BJ (cell line): ENCODE data around the gene SLCO1A2. TPM values are rescaled to one million over a fixed set of nuclear protein-coding genes. Genes with fewer than 3 reads are reported as not detected.

Experiments used
- CTCF ChIA-PET: fragments of 350-600 bp; formaldehyde crosslinking; extraction: SDS; loops from one replicate; lab custom pipeline; 2021; ENCODE audit warnings: antibody characterized with exemption, inconsistent platforms; lab: Yijun Ruan, JAX
- POLR2A ChIA-PET: fragments of 300-600 bp; sonication (Branson Sonifier 250); formaldehyde crosslinking; extraction: SDS; loops from one replicate; lab custom pipeline; 2021; ENCODE audit warnings: antibody characterized with exemption; lab: Charles Lee
- DNase-seq: peaks from one replicate; pipeline ENCODE4 v3.0.0-alpha.2; 2011; ENCODE audit warnings: low read depth
- H3K27me3 ChIP-seq: 2 replicates; pipeline ENCODE4 v1.6.0; 2011; ENCODE audit warnings: low read length; ENCODE audit not compliant: control insufficient read depth, insufficient read depth
- H3K36me3 ChIP-seq: 2 replicates; pipeline ENCODE4 v1.5.1; 2011; ENCODE audit warnings: low read length; ENCODE audit not compliant: control insufficient read depth, insufficient read depth
- H3K4me3 ChIP-seq: 2 replicates; pipeline ENCODE4 v1.5.1; 2011; ENCODE audit warnings: low read depth, mild to moderate bottlenecking, control low read depth, low read length
- CTCF ChIP-seq: IDR thresholded peaks from 2 replicates; pipeline ENCODE4 v1.5.1; 2011; ENCODE audit warnings: low read depth, mild to moderate bottlenecking, control low read depth, inconsistent platforms, low read length, moderate library complexity; ENCODE audit not compliant: insufficient read depth
- polyA plus RNA-seq: library from polyadenylated mRNA; depleted of rRNA; stranded (reverse); fragments of >200 nt; gene quantifications from 2 replicates; pipeline ENCODE4 v1.2.3, GENCODE V29; 2011

The SLCO1A2 gene
- polyA plus RNA-seq, 1 experiment = not detected

GRCh38 chr12:21292111-21292510 lies 42.6 kb downstream of the SLCO1A2 start:
- no peak for TF ChIP-seq CTCF
- CTCF ChIA-PET = no interaction called here
- POLR2A ChIA-PET = no interaction called here
- H3K36me3 ChIP-seq = no peaks in the 10 kb centered on the region
- DNase-seq = no peak
- H3K4me3 ChIP-seq = no peak overlapping the region
- no peaks in the 10 kb centered on the region for H3K27me3 ChIP-seq

- ChIA-PET CTCF (no interaction called here), POLR2A (no interaction called here)
- Histone ChIP-seq H3K4me3 (no peak overlapping the region), H3K27me3 (no peaks in the 10 kb centered on the region), H3K36me3 (no peaks in the 10 kb centered on the region)
- TF ChIP-seq CTCF = no peak
- no peak for DNase-seq
These were observed 45.0 kb downstream of the SLCO1A2 start for GRCh38 chr12:21289698-21290097.

- DNase-seq = no peak
- no peaks in the 10 kb centered on the region for H3K27me3 ChIP-seq
- H3K4me3 ChIP-seq = no peak overlapping the region
- POLR2A ChIA-PET = no interaction called here
- TF ChIP-seq CTCF = no peak
- no peaks in the 10 kb centered on the region for H3K36me3 ChIP-seq
- CTCF ChIA-PET = interaction anchor here (0.6 to 1.4 kb wide), 2 partner anchors 19 kb away, joined by 3 to 4 read pairs; no protein-coding TSS in a partner anchor
These were observed 57.9 kb downstream of the SLCO1A2 start for GRCh38 chr12:21276826-21277225.

GRCh38 chr12:21265932-21266331 lies 68.8 kb downstream of the SLCO1A2 start:
- Histone ChIP-seq H3K36me3 (no peaks in the 10 kb centered on the region), H3K4me3 (no peak overlapping the region), H3K27me3 (no peaks in the 10 kb centered on the region)
- DNase-seq = no peak
- TF ChIP-seq CTCF = no peak
- CTCF ChIA-PET = interaction anchor here (1.1 kb wide), 1 partner anchor 52 kb away, joined by 3 read pairs; no protein-coding TSS in a partner anchor
- POLR2A ChIA-PET = no interaction called here

- no peak for DNase-seq
- no peaks in the 10 kb centered on the region for H3K36me3 ChIP-seq
- no peaks in the 10 kb centered on the region for H3K27me3 ChIP-seq
- CTCF ChIA-PET = no interaction called here
- POLR2A ChIA-PET = no interaction called here
- TF ChIP-seq CTCF = no peak
- H3K4me3 ChIP-seq = no peak overlapping the region
These were observed 70.5 kb downstream of the SLCO1A2 start for GRCh38 chr12:21264232-21264631.
